K562 (cell line): ENCODE measurements around the gene NDUFB7.

ENCODE experiments used
- JUN ChIP-seq, 2 experiments: sonication (generic) in 1 of 2; formaldehyde crosslinking in 1 of 2; IDR thresholded peaks; 2 replicates each; pipeline versions ENCODE4 v1.6.1 to v1.8.0; 2012 to 2022; ENCODE audit warnings: borderline replicate concordance in 2 of 2, mild to moderate bottlenecking in 2 of 2, improper control_type of control experiment in 1 of 2, low read depth in 1 of 2, low read length in 1 of 2, missing genetic modification reagents in 1 of 2
- NFRKB ChIP-seq: fragments of 450-650 bp; IDR thresholded peaks from 2 replicates; pipeline ENCODE4 v1.6.1; 2016; ENCODE audit warnings: low read depth
- YY1 ChIP-seq, 3 experiments: IDR thresholded peaks; 2 replicates each; pipeline ENCODE4 v1.6.1; 2011; ENCODE audit warnings: low read length in 2 of 3, mild to moderate bottlenecking in 2 of 3, moderate library complexity in 2 of 3, borderline replicate concordance in 1 of 3, control low read depth in 1 of 3, low read depth in 1 of 3; ENCODE audit not compliant: insufficient read depth in 3 of 3, insufficient replicate concordance in 2 of 3, control insufficient read depth in 1 of 3, insufficient read length in 1 of 3; ENCODE audit errors: extremely low read depth in 1 of 3

- TF ChIP-seq YY1 (IDR thresholded peaks at IDR 0.05; ENCODE audit: borderline replicate concordance in 1 of 3, control insufficient read depth in 1 of 3, extremely low read depth in 1 of 3, insufficient read depth in 3 of 3, insufficient read length in 1 of 3, insufficient replicate concordance in 2 of 3, low read depth in 1 of 3, low read length in 2 of 3) (no peak), NFRKB (no peak), JUN (IDR thresholded peaks at IDR 0.05; ENCODE audit: borderline replicate concordance, low read depth, low read length) (no peak), JUN (CRISPR knock-in tag; IDR thresholded peaks at IDR 0.05; ENCODE audit: borderline replicate concordance) (no peak)
These were observed 13.3 kb downstream of the NDUFB7 start for GRCh38 chr19:14558370-14559066.
